ENCODE data around the gene TOMM7.
"Not testable (repeated sequence)": the region's sequence is repeated elsewhere in the genome, so short reads cannot be mapped to it uniquely, and the experiment has no call there.

TOMM7 gene

GRCh38 chr7:22814261-22815208, 8.1 kb downstream of the TOMM7 start:
- no peak for DNase-seq

- no peak for DNase-seq
Observed at GRCh38 chr7:22812353-22812752, 10.3 kb downstream of the TOMM7 start.

DNA sequence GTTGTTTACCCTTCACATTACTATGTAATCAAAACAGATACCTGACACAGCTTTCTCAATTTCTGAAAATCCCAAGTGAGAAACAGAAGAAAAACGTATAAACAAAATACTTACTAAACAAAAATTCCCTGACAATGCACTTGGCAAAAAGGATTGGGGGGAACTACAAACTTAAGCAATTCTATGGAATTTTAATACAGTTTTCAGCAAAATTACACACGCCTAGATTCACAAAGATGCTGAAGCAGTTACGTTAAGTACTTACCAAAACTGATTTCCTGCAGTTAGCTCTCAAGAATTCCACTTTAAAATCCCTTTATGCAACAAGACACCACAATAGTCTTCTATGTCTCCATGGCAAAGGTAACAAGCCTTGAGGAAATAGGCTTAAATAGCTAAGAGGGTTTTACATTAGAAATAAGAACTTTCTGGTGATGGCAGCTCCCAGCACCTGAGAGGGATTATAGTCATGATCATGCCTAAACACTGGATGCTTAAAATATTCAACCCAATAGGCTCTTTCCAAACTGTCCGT, 10.8 kb downstream of the TOMM7 start:
- DNase-seq: no peak

- no peak for DNase-seq
Observed at GRCh38 chr7:22810843-22811242, 11.8 kb downstream of the TOMM7 start.

DNA sequence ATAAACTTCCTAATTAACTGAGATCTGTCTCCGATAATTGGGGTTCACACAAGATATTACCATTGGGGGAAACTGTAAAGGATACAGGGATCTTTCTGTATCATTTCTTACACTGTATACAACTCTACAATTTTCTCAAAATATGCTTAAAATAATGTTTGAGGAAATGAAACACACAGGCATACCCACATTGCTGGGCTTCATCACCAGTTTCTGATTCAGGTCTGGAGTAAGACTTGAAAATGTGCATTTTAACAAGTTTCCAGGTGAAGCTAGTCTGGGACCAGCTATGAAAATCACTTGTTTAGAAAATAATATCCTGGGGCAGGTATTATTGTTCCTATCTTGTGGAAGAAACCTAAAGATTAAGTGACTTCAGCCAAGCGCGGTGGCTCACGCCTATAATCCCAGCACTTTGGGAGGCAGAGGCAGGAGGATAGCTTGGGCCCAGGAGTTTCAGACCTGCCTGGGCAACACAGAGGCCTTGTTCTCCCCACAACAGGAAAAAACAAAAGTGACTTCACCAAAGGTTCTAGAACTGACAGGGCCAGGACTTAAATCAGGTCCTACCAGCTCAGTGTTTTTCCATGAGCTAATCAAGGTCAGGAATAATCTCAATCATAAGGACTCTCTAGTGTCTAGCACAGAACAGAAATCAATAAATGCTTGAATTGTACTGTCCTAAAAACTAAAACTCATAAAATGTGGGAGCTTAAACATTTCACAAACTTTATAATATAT, 12.6 kb downstream of the TOMM7 start:
- DNase-seq: no peak

- DNase-seq: no peak
Observed at GRCh38 chr7:22808140-22808539, 14.5 kb downstream of the TOMM7 start.

- DNase-seq: no peak
Observed at GRCh38 chr7:22806752-22807151, 15.9 kb downstream of the TOMM7 start.

DNA sequence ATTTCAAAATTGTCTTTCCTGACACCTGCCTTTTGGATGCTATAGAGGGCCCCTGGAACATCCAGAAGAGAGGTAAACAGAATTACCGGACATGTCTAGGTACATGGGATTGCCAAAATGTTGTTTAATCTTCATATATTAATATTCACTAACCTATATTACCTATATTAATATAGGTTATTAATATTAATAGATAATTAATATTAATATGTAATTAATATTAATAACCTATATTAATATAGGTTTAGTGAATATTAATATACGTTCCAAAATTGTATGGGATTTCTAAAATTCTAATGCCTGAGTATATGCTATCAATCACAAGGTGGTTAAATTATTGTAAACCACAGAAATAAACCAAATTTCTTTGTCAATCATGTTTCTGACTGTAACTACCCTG, 17.4 kb downstream of the TOMM7 start:
- DNase-seq: no peak

GRCh38 chr7:22802831-22803230, 19.8 kb downstream of the TOMM7 start:
- not testable (repeated sequence) for DNase-seq

DNA sequence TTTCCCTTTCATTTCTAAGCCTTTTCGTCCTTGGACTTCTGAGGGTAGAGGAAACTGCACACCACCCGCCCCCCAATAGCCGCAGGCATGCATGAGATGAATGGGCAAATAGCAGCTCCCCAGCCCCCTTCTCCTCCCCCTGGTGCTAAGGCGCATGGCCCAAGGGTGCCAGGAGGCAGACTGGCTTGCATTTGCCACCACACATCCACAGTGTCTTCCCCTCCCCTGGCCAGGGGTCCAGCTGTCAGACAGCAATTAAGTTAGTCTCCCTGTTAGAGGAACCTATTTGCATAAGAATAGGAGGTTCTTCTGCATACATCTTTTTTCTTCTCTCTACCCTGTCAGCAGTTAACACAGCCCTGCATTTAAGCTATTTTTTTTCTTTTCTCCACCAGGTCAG, 20.2 kb downstream of the TOMM7 start:
- DNase-seq: no peak

GRCh38 chr7:22801912-22802311, 20.7 kb downstream of the TOMM7 start:
- DNase-seq: no peak

GRCh38 chr7:22799633-22800032, 23.0 kb downstream of the TOMM7 start:
- DNase-seq: no peak

GRCh38 chr7:22793593-22794462, 28.8 kb downstream of the TOMM7 start:
- DNase-seq: no peak

DNA sequence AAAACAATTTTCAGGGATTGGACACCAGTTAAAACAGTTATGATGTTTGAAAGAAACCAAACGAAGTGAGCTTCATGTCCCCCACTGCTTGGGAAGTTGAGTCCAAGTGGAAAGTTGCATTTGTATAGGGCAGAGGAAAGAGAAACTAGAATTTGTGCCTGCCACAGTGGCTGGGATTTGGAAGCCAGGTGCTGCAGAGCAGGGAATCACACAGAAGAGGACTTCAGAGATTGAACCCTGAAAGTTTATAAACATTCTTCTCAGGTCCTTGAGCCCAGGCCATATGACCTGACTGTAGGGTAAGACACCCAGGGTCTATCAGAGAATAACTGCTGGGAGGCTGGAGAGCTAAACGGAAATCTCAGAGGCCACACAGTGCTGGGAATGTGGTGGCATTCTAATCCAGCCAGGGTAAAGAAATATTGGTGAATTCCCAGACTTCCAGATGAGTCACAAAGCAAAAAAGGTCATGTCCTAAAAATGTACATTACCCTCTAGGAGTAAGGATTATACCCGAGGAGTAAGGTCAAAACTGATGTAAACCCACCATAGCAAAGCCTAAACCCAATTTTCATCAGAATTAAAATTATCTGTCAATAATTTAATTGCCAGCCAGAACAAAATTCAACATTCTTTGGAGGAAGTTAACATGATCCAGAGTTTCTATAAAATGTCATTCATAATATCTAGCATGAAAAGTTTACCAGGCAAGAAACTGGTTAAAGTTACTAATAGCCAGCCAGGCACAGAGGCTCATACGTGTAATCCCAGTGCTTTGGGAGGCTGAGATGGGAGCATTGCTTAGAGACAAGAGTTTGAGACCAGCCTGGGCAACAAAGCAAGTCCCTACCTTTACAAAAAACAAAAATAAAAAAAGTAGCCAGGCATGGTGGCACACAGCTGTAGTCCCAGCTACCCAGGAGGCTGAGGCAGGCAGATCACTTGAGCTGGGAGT, 31.2 kb downstream of the TOMM7 start:
- DNase-seq: no peak

GRCh38 chr7:22790640-22791039, 32.0 kb downstream of the TOMM7 start:
- DNase-seq: not testable (repeated sequence)

GRCh38 chr7:22787951-22788350, 34.7 kb downstream of the TOMM7 start:
- no peak for DNase-seq

- DNase-seq: no peak
Observed at GRCh38 chr7:22786290-22786932, 36.2 kb downstream of the TOMM7 start.

DNA sequence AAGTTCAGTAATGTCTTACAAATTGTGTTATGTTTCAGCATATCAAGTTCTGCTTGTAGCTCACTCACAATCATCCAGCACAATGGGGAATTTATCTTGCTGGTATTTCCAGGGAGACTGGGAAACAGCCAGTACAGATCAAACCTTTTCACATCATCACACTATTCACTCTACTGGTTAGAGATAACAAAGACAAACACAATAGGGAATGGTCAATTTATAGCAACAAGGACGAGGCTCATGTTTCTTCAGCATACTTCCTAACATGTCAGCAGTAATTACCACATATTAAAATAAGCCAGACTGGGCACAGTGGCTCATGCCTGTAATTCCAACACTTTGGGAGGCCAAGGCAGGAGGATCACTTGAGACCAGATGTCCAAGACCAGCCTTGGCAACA, 38.3 kb downstream of the TOMM7 start:
- DNase-seq: no peak

GRCh38 chr7:22783421-22783820, 39.2 kb downstream of the TOMM7 start:
- no peak for DNase-seq

GRCh38 chr7:22782616-22783232, 39.9 kb downstream of the TOMM7 start:
- no peak for DNase-seq
